Ovary (tissue), 9 donors: ENCODE results near the gene RIMS1. TPM values are rescaled to one million over a fixed set of nuclear protein-coding genes. Genes with fewer than 3 reads are reported as not detected.
A peak's percentile ranks its signal among the peaks of the same experiment; 100 is the strongest.

Experiments used
- DNase-seq, 5 donors: peaks; one replicate each; pipeline ENCODE4 v3.0.0-alpha.2; 2019 to 2020
- H3K27ac ChIP-seq, 2 donors: fragments of 200-600 bp; one replicate each; pipeline versions ENCODE4 v1.5.1 to v1.8.0; 2019 to 2022
- H3K27me3 ChIP-seq: fragments of 200-600 bp; one replicate; pipeline ENCODE4 v1.8.0; 2022
- H3K36me3 ChIP-seq: fragments of 200-600 bp; sonication (generic); one replicate; pipeline ENCODE4 v1.5.1; 2019
- H3K4me1 ChIP-seq: one replicate; pipeline ENCODE4 v1.8.1; 2013; ENCODE audit warnings: mild to moderate bottlenecking, moderate library complexity; ENCODE audit not compliant: insufficient read depth
- H3K4me3 ChIP-seq: fragments of 200-600 bp; sonication (generic); one replicate; pipeline ENCODE4 v1.5.1; 2017
- H3K9me3 ChIP-seq, 2 donors: fragments of 200-600 bp in 1 of 2; sonication (generic) in 1 of 2; one replicate each; pipeline versions ENCODE4 v1.5.1 to v1.8.1; 2013 to 2019; ENCODE audit warnings: mild to moderate bottlenecking in 1 of 2, moderate library complexity in 1 of 2
- CTCF ChIP-seq, 3 donors: fragments of 450-650 bp in 2 of 3; fragments of 200-600 bp in 1 of 3; IDR thresholded peaks; one replicate each; pipeline versions ENCODE4 v1.5.1 to v1.8.0; 2016 to 2022; ENCODE audit warnings: antibody characterized with exemption in 3 of 3, mild to moderate bottlenecking in 1 of 3
- EP300 ChIP-seq: sonication (generic); formaldehyde crosslinking; IDR thresholded peaks from one replicate; pipeline ENCODE4 v1.6.1; 2017; ENCODE audit warnings: antibody characterized with exemption
- POLR2A ChIP-seq: fragments of 450-650 bp; IDR thresholded peaks from one replicate; pipeline ENCODE4 v1.6.1; 2017; ENCODE audit warnings: antibody characterized with exemption, mild to moderate bottlenecking, moderate library complexity
- WGBS, 3 donors: extraction: QIAGEN DNeasy Blood & Tissue Kit in 1 of 3; methylation state at CpG; one replicate each; pipeline versions ENCODE4 v1.1.5 to v1.1.7; 2013 to 2017; 5-methylcytosine and 5-hydroxymethylcytosine counted together
- intact Hi-C, 4 donors: fragments of 100-400 bp; cut with DNase I; formaldehyde crosslinking; loops; one replicate each; pipeline versions ENCODE4 v1.11.0 to v1.15.1; 2022 to 2023
- polyA plus RNA-seq, 2 donors: library from polyadenylated mRNA; stranded (reverse); fragments of 200-250 nt in 1 of 2; fragments of 350-450 nt in 1 of 2; fragmentation: Illumina TruSeq in 1 of 2; extraction: RNeasy Lipid Tissue Mini Kit (QIAGEN cat#74804) in 1 of 2; gene quantifications; one replicate each; pipeline ENCODE4 v1.2.3, GENCODE V29; 2013 to 2014
- total RNA-seq, 7 donors: library from RNA; depleted of rRNA in 2 of 7; stranded (reverse); fragments of >200 nt in 2 of 7; fragmentation: NEBNext Ultra II Directional in 3 of 7; extraction: Animal tissue kit (Norgen Biotek cat#: 25700) in 3 of 7; gene quantifications; one replicate each; pipeline versions ENCODE4 v1.1.0 to v1.2.4, GENCODE V29; 2016 to 2023
- donor health status: DM: no; HTN: no; CAD: no; lungs with moderate emphysema.
- donor health status: DM: no; HTN: no; CAD: no.
- donor health status: Bipolar disorder and iron deficiency.
- donor health status: DM: yes; HTN: yes; CAD: no.
- donor health status: DM: no; HTN: no; CAD: no.
- donor health status: DM: yes; HTN: yes; CAD: no.

The RIMS1 gene
- total and polyA plus RNA-seq, 9 donors, result 0.20 to 1.3 (median 0.33) TPM; not detected in 1

GRCh38 chr6:71879016-71879415 lies 7.3 kb upstream of the RIMS1 start:
- no peaks in the 10 kb centered on the region for H3K9me3 ChIP-seq
- H3K27me3 ChIP-seq, result no peaks in the 10 kb centered on the region
- no peaks in the 10 kb centered on the region for H3K36me3 ChIP-seq
- intact Hi-C loops, result no loop called here
- H3K4me3 ChIP-seq, result no peak overlapping the region
- H3K27ac ChIP-seq, result no peak overlapping the region
- H3K4me1 ChIP-seq, result no peaks in the 10 kb centered on the region
- no peak for TF ChIP-seq EP300
- no peak for TF ChIP-seq POLR2A
- TF ChIP-seq CTCF (IDR thresholded peaks at IDR 0.05), result no peak
- DNase-seq, result no peak

GRCh38 chr6:71887006-71887743 lies 825 bp downstream of the RIMS1 start:
- intact Hi-C loops, result no loop called here
- Histone ChIP-seq H3K4me1 (no peaks in the 10 kb centered on the region), H3K27ac (no peak overlapping the region), H3K27me3 (no peaks in the 10 kb centered on the region), H3K4me3 (peak overlapping the region; percentile 15), H3K9me3 (no peaks in the 10 kb centered on the region), H3K36me3 (no peaks in the 10 kb centered on the region)
- no peak for DNase-seq
- WGBS, 3 donors, result 3 to 6% (median 3%) methylated on average over 29 of the region's 29 CpGs
- TF ChIP-seq EP300 (no peak), POLR2A (no peak), CTCF (IDR thresholded peaks at IDR 0.05) (no peak)

- Histone ChIP-seq H3K27me3 (no peaks in the 10 kb centered on the region), H3K36me3 (no peaks in the 10 kb centered on the region), H3K27ac (no peak overlapping the region), H3K4me3 (no peak overlapping the region), H3K9me3 (no peaks in the 10 kb centered on the region), H3K4me1 (no peaks in the 10 kb centered on the region)
- intact Hi-C loops, result no loop called here
- no peak for DNase-seq
- 84 to 88% (median 86%) methylated on average over 2 of the region's 2 CpGs for WGBS, 3 donors
- no peak for TF ChIP-seq POLR2A
- TF ChIP-seq CTCF (IDR thresholded peaks at IDR 0.05), result no peak
- TF ChIP-seq EP300, result no peak
Measured at GRCh38 chr6:71887744-71888230, 1.4 kb downstream of the RIMS1 start.

- no peaks in the 10 kb centered on the region for H3K4me1 ChIP-seq
Measured at GRCh38 chr6:71888756-71889340, 2.5 kb downstream of the RIMS1 start.

More at GRCh38 chr6:71888756-71889340, 2.5 kb downstream of the RIMS1 start:
- H3K4me3 ChIP-seq, result no peak overlapping the region
- H3K9me3 ChIP-seq, result no peaks in the 10 kb centered on the region
- no peak overlapping the region for H3K27ac ChIP-seq
- H3K27me3 ChIP-seq, result no peaks in the 10 kb centered on the region
- no peak for DNase-seq
- intact Hi-C loops, result no loop called here
- no peaks in the 10 kb centered on the region for H3K36me3 ChIP-seq
- WGBS, 3 donors, result 61 to 69% (median 63%) methylated on average over 7 of the region's 7 CpGs
- TF ChIP-seq EP300 (no peak), CTCF (IDR thresholded peaks at IDR 0.05) (no peak), POLR2A (no peak)
